ENCODE measurements around the gene KLHL42.

KLHL42 gene

DNA sequence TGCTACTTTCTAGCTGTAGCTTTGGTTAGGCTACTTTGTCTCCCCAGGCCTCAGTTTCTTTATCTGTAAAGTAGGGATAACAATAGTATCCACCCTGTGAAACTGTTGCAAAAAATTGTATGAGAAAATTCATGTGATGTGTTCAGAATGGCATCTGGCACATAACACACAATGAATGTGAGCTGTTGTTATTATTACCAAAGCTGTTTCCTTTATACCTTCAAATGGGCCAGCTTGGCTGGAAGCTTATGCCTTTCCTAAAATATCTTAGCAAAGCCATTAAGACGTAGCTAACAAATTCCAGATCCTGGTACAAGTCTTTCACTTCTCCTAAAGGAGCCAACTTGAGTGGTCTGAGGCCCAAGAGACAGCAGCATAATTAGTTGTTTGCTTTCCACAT is 25.2 kb downstream of the KLHL42 start:
- H3K4me3 ChIP-seq (ENCODE audit: low read depth, low read length) = no peak overlapping the region
- TF ChIP-seq, protein P1, sequence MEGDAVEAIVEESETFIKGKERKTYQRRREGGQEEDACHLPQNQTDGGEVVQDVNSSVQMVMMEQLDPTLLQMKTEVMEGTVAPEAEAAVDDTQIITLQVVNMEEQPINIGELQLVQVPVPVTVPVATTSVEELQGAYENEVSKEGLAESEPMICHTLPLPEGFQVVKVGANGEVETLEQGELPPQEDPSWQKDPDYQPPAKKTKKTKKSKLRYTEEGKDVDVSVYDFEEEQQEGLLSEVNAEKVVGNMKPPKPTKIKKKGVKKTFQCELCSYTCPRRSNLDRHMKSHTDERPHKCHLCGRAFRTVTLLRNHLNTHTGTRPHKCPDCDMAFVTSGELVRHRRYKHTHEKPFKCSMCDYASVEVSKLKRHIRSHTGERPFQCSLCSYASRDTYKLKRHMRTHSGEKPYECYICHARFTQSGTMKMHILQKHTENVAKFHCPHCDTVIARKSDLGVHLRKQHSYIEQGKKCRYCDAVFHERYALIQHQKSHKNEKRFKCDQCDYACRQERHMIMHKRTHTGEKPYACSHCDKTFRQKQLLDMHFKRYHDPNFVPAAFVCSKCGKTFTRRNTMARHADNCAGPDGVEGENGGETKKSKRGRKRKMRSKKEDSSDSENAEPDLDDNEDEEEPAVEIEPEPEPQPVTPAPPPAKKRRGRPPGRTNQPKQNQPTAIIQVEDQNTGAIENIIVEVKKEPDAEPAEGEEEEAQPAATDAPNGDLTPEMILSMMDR (IDR thresholded peaks at IDR 0.05; ENCODE audit: borderline replicate concordance, insufficient read depth, low read depth, low read length) = no peak

DNA sequence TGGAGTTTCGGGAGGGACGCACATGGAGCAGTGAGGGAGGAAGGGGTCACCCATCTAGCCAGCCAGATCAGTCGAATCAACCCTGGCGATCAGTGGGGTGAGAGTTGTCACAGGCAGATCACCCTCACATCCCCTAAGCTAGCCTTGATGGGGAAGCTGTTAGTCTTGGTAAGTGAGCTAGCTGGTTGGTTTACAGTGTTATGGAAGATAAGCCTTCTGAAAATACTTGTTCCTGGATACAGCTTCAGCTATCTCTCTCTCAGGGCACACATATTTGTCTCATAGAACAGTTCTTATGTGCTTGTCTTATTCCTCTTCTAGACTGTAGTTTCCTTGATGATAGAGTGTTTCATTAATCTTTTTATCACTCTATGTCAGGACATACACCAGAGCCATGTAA is 26.2 kb downstream of the KLHL42 start:
- no peak overlapping the region for H3K4me3 ChIP-seq (ENCODE audit: low read depth, low read length)
- TF ChIP-seq, protein P1 (IDR thresholded peaks at IDR 0.05; ENCODE audit: borderline replicate concordance, insufficient read depth, low read depth, low read length) = no peak

DNA sequence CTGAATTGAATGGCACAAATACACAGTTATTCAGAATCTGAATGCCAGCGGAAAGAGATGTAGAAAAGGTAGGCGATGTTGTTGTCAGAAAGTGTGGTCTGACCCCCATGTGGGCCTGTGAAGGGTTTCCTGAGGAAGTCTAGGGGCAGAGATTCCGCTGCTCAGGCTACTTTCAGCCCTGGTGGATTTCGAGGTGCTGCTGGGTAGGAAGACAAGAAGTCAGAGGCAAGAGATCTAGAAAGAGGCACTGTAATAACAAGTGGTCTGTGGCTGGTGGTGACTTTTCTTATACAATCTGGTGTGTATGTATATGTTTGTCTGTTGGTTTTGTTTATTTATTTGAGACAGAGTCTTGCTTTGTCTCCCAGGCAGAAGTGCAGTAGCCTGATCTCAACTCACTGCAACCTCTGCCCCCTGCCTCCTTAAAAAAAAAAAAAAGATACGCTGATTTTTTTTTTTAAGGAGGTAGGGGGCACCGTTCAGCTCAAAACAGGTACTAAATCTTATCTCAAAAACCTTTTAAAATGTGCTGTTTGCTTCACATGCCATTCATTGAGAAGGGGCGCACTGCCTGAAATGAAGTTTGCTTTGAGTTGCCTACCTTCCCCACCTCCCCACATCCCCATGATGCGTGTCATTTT is 27.1 kb downstream of the KLHL42 start:
- TF ChIP-seq, protein P1 (IDR thresholded peaks at IDR 0.05; ENCODE audit: borderline replicate concordance, insufficient read depth, low read depth, low read length) = no peak
- no peak overlapping the region for H3K4me3 ChIP-seq (ENCODE audit: low read depth, low read length)

DNA sequence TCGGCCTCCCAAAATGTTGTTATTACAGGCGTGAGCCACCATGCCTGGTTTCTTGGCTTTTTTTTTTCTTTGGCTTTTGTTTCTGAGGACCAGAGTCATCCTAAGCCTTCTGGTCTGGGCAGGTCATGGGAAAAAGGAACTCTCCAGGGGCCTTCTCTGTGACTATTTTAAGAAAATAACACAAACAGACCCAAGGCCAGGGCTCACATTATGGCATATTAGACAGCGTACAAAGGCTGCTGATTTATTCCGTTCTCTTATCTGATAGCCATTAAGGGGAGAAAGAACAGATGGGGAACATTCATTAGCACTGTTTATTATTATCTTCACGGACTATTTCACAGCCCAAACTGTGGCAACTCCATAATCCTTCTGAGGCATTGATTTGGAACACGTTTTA is 28.8 kb downstream of the KLHL42 start:
- TF ChIP-seq, protein P1 (IDR thresholded peaks at IDR 0.05; ENCODE audit: borderline replicate concordance, insufficient read depth, low read depth, low read length) = no peak
- no peak overlapping the region for H3K4me3 ChIP-seq (ENCODE audit: low read depth, low read length)

DNA sequence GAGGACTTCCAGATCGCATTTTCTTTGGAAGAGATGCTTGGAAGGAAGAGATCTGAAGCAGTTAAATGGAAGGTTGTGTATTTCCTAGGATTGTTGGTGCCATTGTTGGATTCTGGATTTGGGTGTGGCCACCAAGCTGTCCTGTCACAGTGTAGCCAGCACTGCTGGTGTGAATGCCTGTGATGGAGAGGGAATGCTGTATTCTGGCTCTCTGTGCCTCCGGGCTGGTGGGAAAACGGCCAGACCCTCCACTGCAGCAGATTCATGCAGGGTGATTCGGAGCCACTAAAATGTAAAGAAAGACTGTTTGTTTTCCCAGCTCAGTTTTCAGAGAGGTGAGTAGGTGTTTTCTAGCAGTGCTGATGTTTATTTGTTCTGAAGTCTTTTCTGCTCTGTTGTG is 30.7 kb downstream of the KLHL42 start:
- H3K4me3 ChIP-seq (ENCODE audit: low read depth, low read length) = no peak overlapping the region
- TF ChIP-seq, protein P1 (IDR thresholded peaks at IDR 0.05; ENCODE audit: borderline replicate concordance, insufficient read depth, low read depth, low read length) = no peak

DNA sequence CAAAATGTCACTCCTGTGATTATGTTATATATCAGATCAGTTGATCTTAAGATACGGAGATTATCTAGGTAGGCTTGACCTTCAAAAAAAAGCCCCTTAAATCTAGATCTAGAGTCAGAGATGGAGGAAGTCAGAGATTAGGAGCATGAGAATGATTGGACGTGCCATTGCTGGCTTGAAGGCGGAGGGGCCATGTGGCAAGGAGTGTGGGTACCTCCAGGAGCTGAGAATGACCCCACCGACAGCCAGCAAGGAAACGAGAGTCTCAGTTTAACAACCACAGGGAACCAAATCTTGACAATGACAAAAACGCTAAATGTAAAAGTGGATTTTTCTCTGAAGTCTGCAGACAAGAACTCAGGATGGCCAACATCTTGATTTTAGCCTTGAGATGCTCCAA is 32.5 kb downstream of the KLHL42 start:
- no peak overlapping the region for H3K4me3 ChIP-seq (ENCODE audit: low read depth, low read length)
- TF ChIP-seq, protein P1 (IDR thresholded peaks at IDR 0.05; ENCODE audit: borderline replicate concordance, insufficient read depth, low read depth, low read length) = no peak

DNA sequence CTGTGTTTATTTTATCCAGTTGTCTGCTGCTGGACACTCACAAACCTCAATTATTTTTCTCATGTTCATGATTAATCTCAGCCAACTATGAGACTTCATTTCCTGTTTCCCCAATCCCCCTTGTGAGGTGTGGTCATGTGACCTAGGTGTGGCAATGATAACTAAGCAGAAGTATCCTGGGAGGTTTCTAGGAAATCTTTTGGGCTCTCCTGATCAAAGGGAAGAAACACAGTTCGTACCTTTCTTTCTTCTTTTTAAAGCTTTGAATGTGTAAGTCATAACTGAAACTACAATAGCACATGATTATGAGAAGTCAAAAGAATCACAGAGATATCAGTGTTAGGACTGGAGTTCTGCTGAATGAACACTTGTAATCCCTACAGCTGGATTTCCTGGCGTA is 34.4 kb downstream of the KLHL42 start:
- no peak overlapping the region for H3K4me3 ChIP-seq (ENCODE audit: low read depth, low read length)
- TF ChIP-seq, protein P1 (IDR thresholded peaks at IDR 0.05; ENCODE audit: borderline replicate concordance, insufficient read depth, low read depth, low read length) = no peak

All from GM12875 (cell line).